GM12874 (cell line): Measurements from ENCODE around the gene FOXP1.

Experiments used
- TF ChIP-seq, protein P1 (sequence below): IDR thresholded peaks from 2 replicates; pipeline ENCODE4 v1.5.1; 2011; ENCODE audit warnings: low read depth, mild to moderate bottlenecking, control low read depth, low read length, moderate library complexity; ENCODE audit not compliant: insufficient read depth

Gene FOXP1

DNA sequence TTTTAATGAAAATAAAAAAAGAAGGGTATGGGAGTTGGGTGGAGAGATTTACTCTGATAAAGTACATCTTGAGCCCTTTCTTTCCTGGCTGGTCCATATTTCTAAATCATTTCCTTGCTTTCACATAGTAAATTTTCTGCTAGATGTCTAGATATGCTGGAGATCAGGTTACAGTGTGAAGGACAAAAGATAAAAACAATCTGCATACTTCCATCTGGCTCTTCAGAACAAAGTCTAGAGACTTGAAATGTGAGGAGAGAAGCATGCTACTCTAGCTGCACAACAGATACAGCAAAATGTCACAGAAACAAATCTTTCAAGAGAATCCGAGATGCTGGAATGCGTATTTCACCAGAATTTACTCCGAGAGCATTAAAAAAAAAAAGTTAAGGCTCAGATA, 42.2 kb downstream of the FOXP1 start:
- TF ChIP-seq, protein P1, sequence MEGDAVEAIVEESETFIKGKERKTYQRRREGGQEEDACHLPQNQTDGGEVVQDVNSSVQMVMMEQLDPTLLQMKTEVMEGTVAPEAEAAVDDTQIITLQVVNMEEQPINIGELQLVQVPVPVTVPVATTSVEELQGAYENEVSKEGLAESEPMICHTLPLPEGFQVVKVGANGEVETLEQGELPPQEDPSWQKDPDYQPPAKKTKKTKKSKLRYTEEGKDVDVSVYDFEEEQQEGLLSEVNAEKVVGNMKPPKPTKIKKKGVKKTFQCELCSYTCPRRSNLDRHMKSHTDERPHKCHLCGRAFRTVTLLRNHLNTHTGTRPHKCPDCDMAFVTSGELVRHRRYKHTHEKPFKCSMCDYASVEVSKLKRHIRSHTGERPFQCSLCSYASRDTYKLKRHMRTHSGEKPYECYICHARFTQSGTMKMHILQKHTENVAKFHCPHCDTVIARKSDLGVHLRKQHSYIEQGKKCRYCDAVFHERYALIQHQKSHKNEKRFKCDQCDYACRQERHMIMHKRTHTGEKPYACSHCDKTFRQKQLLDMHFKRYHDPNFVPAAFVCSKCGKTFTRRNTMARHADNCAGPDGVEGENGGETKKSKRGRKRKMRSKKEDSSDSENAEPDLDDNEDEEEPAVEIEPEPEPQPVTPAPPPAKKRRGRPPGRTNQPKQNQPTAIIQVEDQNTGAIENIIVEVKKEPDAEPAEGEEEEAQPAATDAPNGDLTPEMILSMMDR = no peak

DNA sequence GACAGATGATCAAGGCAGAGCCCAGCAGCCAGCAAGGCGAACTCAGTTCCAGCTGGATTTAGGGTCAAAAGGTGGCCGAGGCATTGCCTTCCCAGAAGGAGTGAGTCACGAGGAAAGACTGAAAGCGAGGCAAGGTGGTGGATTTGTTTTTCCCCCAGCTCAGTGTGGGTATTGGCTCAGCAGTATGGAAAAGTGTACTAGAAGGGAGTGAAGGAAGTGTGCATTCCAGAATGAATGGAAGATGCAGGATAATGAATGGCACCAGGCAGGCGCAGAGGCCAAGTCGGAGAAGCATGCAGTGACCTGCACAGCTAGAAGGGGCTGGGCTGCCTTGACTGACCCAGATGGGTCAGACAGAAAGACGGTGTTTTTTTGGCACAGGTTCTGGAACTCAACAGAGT, 46.3 kb downstream of the FOXP1 start:
- TF ChIP-seq, protein P1 = no peak

DNA sequence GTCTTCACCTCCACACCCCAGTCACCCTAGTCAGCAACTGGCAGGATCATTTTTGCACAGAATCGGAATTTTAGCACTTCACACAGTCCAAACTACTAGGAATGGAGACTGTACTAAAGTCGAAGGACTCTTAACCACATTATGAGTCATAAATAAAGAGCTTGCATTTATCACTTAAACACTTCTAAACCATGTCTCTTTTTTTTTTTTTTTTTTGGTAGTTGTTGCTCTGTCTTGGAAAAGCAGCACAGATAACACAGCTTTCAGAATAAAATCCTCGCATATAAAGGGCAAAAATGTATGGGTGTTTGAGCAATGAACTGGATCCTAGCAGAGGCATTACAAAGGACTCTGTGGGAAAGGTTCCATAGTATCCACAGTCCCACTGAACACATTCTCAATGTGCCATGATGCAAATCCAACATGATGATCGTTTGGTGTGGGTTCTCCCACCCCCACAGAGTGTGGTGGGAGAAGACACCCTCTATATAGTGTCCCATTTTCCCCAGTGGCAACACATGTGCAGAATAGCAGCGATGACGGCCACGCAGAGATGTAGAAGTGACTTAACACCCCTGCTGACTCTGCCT, 47.1 kb downstream of the FOXP1 start:
- TF ChIP-seq, protein P1 = no peak

DNA sequence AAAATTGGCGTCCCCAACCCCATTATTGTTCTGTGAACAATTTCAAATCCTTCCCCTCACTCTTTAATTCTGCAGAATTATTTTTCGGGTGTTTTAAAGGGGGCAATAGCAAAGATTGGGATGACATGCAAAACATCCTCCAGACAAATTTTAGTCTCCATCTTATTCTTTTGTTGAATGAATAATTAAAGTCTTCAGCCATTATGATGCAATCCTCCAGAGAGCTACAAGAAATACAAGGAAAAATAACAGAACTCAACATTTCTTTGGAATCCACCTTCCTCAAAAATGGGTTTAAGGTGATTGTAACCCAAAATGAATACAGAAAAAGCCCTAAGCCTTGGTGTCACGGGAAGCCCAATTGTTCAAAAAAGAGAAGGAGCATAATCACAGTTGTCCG, 49.9 kb downstream of the FOXP1 start:
- TF ChIP-seq, protein P1 = no peak

DNA sequence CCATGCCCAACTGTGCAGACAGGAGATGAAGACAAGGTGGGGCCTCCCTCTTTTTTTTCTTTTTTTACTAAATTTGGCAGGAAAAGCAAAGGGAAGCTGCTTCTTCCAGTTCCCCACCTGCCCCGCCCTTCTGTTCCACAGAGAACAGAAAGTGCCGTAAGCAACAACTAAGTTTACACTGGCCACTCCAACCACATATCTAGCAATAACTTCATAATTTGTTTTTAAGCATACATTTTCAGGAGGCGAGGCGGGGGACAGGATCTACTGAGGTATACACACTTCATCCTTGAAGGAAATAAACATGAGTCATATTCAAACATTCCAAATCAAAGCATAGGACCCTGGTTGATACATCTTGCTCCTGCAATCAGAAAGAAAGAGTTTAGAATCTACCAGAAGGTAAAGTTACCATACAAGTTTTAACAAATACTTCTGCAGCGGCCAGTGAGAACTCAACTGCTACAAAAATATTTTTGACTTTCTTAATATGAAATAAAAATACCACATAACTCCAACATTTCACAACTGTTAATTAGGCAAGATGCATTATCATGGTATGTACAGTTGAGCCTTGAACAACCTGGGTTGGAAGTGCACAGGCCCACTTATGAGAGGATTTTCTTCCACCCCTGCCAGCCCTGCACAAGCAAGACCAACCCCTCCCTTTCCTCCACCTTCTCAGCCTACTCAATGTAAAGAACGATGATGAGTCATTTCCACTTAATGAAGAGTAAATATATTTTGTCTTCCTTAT, 50.7 kb downstream of the FOXP1 start:
- TF ChIP-seq, protein P1 = no peak

DNA sequence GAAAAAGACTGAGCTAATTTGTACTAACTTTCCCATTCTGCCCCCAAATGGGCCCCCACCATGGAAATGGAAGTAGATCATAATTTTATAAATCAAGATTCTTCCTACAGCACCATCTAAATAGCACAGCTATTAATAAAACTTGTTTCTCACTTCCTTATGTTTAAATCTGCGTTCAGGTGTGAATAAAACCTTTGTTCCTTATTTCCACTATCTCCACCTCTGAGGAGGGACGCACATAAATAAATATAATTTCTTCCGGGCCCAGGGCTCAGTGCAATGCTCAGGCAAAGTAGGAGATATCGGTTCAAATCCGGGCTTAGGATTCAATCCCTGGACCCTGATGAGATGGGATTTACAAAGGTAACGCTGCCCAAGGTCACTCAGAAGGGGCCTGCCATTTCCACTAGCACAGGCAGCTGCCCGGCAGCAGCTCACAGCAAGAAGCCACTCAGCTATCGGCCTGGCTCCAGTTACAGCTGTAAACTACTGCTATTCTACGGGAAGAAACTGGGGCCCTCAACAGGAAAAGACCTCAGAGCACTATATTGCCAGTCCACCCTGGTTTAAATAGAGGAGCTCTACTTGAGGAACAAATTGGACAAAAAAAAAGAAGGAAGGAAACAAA, 52.5 kb downstream of the FOXP1 start:
- TF ChIP-seq, protein P1 = no peak

DNA sequence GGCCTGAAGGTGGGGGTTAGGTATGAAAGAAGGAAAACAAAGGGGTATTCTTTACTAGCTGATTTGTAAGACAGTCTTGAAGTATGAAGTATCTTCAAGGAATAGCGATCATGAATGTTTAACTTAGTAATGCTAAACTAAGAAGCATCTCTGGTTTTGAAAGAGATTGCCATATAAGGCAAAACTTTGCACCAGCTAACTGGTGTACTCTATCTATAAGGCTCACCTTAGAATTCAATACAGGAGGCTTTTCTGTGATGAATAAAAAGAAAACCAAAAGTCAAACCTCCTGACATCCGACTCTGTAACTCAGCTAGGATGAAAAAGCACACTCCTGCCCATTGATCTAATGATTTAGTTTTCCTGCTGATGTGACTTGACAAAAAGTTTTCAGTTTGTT, 54.7 kb downstream of the FOXP1 start:
- TF ChIP-seq, protein P1 = no peak
